ENCODE measurements around the gene METTL1.
"Not testable (repeated sequence)": the region's sequence is repeated elsewhere in the genome, so short reads cannot be mapped to it uniquely, and the experiment has no call there.

The METTL1 gene

GRCh38 chr12:57796996-57797395 is 25.1 kb upstream of the METTL1 start:
- DNase-seq, result no peak

- DNase-seq, result no peak
These were observed 23.4 kb upstream of the METTL1 start for GRCh38 chr12:57795354-57795753.

DNA sequence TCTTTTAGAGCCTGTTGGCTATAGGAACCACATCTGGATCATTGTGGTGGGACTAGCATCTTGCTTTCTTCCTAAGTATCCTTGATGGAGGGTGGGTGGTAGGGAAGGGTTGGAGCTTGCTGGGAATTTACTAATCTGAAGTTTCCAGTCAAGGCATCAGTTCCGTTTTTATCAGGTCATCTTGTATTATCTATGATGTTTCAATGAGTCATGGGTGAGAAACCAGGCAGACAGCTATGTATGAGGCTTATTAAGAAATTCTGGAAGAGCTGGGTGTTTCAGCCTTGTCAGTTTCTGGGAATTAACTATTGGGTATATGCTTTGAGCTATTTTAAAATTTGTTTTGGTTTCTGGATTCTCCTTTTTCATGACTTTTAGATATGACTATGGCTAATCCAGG is 22.0 kb upstream of the METTL1 start:
- DNase-seq, result no peak

GRCh38 chr12:57783861-57784260 is 12.0 kb upstream of the METTL1 start:
- DNase-seq, result no peak

- no peak for DNase-seq
These were observed 11.5 kb upstream of the METTL1 start for GRCh38 chr12:57783466-57783801.

DNA sequence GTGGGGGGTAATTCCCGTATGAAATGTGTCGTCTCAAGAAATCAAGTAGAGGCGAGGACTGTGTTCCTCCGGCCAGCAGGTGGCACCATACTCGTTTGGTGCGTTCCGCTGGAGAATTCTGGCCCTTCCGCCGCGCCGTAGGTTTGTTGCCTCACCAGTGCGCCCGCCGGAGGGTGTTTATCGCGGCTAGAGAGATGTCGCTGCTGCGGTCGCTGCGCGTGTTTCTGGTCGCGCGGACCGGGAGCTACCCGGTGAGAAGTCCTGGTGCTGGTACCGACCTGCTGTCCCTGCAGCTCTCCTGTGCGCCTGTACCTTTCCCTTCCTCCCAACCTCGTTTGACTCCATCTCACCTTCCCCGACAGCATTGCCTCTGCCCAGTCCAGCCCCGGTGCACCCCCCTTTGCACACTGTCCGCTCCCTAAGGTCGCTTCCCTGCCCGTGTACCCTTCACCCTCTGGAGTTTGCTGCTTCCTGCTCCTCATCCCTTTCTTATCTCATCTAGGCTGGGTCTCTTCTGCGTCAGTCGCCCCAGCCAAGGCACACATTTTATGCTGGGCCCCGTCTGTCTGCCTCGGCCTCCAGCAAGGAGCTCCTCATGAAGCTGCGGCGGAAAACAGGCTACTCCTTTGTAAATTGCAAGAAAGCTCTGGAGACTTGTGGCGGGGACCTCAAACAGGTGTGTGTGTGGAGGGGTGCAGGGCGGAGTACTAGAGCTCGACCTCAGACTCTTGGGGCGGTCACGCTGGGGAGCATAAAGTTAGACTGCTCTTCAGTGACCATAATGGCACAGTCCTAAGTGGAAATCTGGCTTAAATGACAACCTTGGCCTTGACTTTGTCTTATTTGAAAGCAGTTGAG is 10.9 kb upstream of the METTL1 start, which contains the start of gene TSFM:
Gene TSFM (plus strand): TSS at position 180 of the 858 bp plus-strand sequence. CDS start 15 bp downstream, at position 195.
- DNase-seq, result peak; percentile 93 to 98 (median 97)

GRCh38 chr12:57782243-57782607 is 10.3 kb upstream of the METTL1 start:
- no peak for DNase-seq

- no peak for DNase-seq
These were observed 9.9 kb upstream of the METTL1 start for GRCh38 chr12:57781801-57782200.

GRCh38 chr12:57781244-57781643 is 9.3 kb upstream of the METTL1 start:
- no peak for DNase-seq

- DNase-seq, result no peak
These were observed 8.5 kb upstream of the METTL1 start for GRCh38 chr12:57780284-57780897.

DNA sequence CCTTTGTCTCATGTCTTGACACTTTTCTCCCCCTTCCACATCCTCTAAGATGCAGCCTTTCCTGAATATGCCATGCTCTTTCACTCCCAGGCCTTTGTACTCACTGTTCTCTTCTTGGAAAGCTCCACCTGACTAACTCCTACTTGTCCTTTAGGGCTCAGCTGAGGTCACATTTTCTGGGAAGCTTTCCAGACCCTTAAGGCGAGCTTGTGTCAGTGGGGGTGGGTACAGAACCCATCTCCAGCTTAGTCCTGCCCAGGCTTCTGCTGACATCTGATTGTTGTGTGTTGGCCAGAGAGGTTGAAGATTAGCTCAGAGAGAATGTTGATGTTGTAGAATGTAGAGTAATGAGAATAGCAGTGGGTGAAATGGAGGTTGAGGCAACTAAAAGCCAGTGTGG is 7.8 kb upstream of the METTL1 start:
- no peak for DNase-seq

DNA sequence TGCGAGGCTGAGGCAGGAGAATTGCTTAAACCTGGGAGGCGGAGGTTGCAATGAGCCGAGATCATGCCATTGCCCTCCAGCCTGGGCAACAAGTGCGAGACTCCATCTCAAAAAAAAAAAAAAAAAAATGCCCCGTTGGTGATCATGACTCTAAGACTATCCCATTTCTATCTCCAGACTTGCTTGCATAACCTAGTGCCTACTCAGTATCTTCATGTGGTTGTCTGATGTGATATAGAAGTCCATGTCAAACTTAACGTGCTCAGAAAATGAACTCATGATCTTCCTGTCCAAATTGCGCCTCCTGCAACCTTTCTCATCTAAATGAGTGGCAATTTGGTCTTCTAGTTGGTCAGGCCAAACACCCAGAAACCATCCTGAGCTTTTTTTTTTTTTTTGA is 6.0 kb upstream of the METTL1 start:
- no peak for DNase-seq

DNA sequence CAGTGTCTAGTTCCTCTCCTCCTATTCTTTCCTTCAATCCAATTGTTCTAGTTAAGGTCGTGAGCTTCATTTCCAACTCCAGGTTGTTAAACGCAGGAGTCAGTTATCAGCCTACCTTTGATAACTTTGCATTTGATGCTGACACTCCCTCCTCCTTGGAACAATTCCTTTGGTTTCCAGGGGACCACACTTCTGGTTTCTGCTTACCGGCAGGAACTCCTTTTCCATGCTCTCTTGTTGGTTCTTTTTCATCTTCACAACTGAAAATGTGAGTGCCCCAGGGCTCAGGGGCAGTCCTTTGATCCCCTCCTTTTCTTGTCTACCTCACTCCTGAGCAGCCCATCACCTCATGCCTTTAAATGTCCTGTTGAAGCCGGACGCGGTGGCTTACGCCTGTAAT is 5.5 kb upstream of the METTL1 start:
- DNase-seq, result no peak

GRCh38 chr12:57776247-57776587 is 4.3 kb upstream of the METTL1 start:
- DNase-seq, result no peak

DNA sequence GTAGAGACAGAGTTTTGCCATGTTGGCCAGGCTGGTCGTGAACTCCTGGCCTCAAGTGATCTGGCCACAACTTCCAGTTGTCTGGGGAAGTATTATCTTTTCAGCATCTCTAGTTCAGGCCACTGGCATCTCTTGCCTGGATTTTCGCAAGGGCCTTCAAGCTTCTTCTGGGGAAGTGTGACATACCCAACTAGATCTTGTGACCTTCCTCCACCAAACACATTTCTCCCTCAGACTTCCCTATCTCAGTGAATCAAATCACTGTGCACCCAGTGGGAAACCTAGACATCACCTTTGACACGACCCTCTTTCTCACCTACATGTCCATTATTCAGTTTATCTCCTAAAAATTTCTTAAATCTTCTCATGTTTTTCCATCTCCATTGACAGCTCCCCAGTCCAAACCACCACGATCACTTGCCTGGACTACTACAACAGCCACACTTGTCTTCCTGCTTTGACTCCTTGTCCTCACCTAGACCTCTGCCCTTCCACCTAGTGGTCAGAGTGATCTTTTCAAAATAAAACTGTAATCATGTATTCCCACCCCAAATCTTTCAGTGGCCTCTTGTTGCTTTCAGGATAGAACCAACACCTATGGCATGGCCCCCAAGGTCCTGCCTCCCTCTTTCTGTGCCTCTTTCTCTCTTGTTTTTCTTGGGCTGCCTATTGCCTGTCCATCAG is 3.8 kb upstream of the METTL1 start:
- no peak for DNase-seq

GRCh38 chr12:57775044-57775443 is 3.1 kb upstream of the METTL1 start:
- DNase-seq, result no peak

DNA sequence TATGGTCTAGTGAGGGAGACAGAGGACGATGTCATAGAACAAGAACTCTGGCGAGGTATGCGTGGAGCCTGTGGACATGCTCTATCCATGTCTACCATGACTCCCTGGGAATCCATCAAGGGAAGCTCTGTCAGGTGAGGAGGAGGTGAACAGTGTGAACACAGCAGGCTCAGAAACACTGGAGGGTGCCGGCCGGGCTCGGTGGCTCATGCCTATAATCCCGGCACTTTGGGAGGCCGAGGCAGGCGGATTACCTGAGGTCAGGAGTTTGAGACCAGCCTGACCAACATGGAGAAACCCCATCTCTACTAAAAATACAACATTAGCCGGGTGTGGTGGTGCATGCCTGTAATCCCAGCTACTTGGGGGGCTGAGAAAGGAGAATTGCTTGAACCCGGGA is 2.7 kb upstream of the METTL1 start:
- DNase-seq, result not testable (repeated sequence)

DNA sequence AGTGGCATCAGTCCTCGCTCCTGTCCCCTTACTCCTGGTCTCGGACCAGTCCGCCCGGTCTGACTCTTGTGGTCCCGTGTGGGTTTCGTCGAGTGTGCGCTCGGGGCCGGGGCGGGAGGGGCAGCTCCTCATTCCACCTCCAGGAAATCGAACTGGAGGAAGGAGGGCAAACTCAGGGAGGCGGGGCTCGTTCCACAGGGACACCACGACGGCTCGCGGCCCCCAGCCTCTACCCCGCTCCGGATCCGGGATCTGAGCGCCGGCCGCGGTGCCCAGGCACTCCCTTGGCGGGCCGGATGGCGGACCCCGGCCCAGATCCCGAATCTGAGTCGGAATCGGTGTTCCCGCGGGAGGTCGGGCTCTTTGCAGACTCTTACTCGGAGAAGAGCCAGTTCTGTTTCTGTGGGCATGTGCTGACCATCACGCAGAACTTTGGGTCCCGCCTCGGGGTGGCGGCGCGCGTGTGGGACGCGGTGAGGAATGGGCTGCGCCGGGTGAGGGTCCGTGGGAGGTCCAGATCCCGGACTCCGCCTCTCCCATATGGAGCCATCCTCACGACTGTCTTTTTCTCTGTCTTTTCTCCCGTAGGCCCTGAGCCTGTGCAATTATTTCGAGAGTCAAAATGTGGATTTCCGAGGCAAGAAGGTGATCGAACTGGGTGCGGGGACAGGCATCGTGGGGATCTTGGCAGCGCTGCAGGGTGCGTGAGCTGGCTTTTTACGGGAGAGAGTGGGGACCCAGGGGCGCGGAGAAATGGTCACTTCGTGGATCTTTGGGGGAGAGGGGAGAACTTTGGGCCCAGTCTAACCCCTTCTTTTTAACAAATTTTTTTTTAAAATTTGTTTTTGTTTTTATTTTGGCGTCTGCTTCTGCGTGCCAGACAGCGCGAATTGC is 771 bp upstream of the METTL1 start, which contains the start of gene EEF1AKMT3:
Gene EEF1AKMT3 (plus strand): TSS at position 186 of the 894 bp plus-strand sequence. CDS start 111 bp downstream, at position 297.
- DNase-seq, result no peak

GRCh38 chr12:57771236-57771872 is 551 bp downstream of the METTL1 start:
- DNase-seq, result peak in 2 of 4 experiments; percentile 40 to 61

- no peak for DNase-seq
These were observed 1.2 kb downstream of the METTL1 start for GRCh38 chr12:57770734-57771133.

- DNase-seq, result no peak
These were observed 2.3 kb downstream of the METTL1 start for GRCh38 chr12:57769594-57769993.

DNA sequence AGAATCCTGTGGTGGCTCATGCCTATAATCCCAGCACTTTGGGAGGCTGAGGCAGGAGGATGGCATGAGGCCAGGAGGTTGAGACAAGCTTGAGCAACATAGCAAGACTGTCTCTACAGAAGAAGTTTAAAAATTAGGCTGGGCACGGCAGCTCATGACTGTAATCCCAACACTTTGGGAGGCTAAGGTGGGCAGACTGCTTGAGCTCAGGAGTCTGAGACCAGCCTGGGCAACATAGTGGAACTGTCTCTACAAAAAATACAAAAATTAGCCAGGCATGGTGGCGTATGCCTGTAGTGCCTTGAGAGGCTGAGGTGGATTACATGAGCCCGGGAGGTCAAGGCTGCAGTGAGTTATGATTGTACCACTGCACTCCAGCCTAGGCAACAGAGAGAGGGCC is 4.0 kb downstream of the METTL1 start:
- no peak for DNase-seq
